ENCODE results near the gene HOATZ. TPM values are rescaled to one million over a fixed set of nuclear protein-coding genes. Genes with fewer than 3 reads are reported as not detected.

Gene HOATZ
- total and polyA plus RNA-seq, 2 of the 13 experiments (the other 11 are each of a cell fraction or from before 2014, with no cell fraction given), result not detected

DNA sequence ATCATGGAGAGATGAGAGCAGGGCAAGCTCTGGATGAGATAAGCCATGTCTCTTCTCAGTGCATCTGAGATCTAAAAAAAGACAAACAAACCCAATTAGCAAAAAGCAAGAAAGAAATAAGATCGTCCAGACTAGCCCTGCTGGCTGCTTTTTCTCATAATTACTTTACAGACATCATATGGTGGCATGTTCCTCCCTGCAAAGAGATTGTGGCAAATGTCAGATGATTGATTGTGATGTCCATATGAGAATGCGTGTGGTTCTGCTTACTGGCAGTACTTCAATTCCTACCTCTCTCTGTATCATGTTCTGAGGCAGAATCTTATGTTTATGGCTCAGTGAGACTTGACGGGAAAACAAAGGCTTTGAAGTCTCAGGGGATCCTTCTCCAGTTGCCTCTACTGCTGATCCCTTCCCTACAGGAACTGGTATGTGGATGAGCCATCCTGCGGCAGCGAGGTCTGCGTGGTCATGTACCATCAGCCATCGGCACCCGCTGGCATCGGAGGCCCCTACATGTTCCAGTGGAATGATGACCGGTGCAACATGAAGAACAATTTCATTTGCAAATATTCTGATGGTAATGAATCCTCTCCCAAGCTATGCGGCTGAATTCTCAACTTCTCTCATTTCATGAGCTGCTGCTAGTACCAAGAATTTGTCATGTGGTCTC lies 34.8 kb downstream of the HOATZ start:
- no peak overlapping the region for H2AFZ ChIP-seq (ENCODE audit: low read length)
- no peak overlapping the region for H3K9ac ChIP-seq (ENCODE audit: insufficient read depth, low read depth, low read length)
- ChIA-PET POLR2A (no interaction called here), CTCF (ENCODE audit: low intra/inter-chr PET ratio, low total read pairs) (no interaction called here)
- WGBS (ENCODE audit: low lambda C conversion rate), result 63% methylated on average over 11 of the region's 11 CpGs
- H3K4me2 ChIP-seq (ENCODE audit: low read depth, low read length), result no peak overlapping the region
- in situ Hi-C loops (cut with HindIII; ENCODE audit: extremely low pct_ligation_motif_present, low pct_unique_long_range_greater_than_20kb), result no loop called here
- intact Hi-C loops (cut with micrococcal nuclease; ENCODE audit: unreplicated experiment), result no loop called here
- no TSS peak for BruUV-seq (replicated peaks)
- H3K4me1 ChIP-seq (ENCODE audit: insufficient read depth, low read length), result no peaks in the 10 kb centered on the region
- H4K20me1 ChIP-seq (ENCODE audit: insufficient read depth, low read length), result no peaks in the 10 kb centered on the region
- H3K9me3 ChIP-seq (ENCODE audit: low read length), result no peaks in the 10 kb centered on the region
- TF ChIP-seq ZNF550 (CRISPR knock-in tag; IDR thresholded peaks at IDR 0.05; ENCODE audit: borderline replicate concordance), result no peak
- TF ChIP-seq ZNF24 (IDR thresholded peaks at IDR 0.05), result no peak
- no peak for TF ChIP-seq ZNF33A (CRISPR knock-in tag; IDR thresholded peaks at IDR 0.05; ENCODE audit: borderline replicate concordance)
- TF ChIP-seq HHEX (CRISPR knock-in tag; IDR thresholded peaks at IDR 0.05), result no peak
- TF ChIP-seq PHF20 (CRISPR knock-in tag; IDR thresholded peaks at IDR 0.05), result no peak
- no peak for TF ChIP-seq ZFX (CRISPR knock-in tag; IDR thresholded peaks at IDR 0.05; ENCODE audit: low read depth)
- TF ChIP-seq, protein P1, sequence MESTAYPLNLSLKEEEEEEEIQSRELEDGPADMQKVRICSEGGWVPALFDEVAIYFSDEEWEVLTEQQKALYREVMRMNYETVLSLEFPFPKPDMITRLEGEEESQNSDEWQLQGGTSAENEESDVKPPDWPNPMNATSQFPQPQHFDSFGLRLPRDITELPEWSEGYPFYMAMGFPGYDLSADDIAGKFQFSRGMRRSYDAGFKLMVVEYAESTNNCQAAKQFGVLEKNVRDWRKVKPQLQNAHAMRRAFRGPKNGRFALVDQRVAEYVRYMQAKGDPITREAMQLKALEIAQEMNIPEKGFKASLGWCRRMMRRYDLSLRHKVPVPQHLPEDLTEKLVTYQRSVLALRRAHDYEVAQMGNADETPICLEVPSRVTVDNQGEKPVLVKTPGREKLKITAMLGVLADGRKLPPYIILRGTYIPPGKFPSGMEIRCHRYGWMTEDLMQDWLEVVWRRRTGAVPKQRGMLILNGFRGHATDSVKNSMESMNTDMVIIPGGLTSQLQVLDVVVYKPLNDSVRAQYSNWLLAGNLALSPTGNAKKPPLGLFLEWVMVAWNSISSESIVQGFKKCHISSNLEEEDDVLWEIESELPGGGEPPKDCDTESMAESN (CRISPR knock-in tag; conservative IDR thresholded peaks at IDR 0.05), result no peak
- no peak for TF ChIP-seq SMARCE1 (IDR thresholded peaks at IDR 0.05; ENCODE audit: borderline replicate concordance)
- TF ChIP-seq ZNF335 (CRISPR knock-in tag; IDR thresholded peaks at IDR 0.05), result no peak
- TF ChIP-seq SMAD9 (CRISPR knock-in tag; IDR thresholded peaks at IDR 0.05), result no peak
- no peak for TF ChIP-seq NFKB2 (CRISPR knock-in tag; IDR thresholded peaks at IDR 0.05; ENCODE audit: borderline replicate concordance)
- peaks cover 0 to 27% of the 10 kb centered on the region in 2 experiments; a peak in 2 of 5 replicates for H3K27me3 ChIP-seq (ENCODE audit: control insufficient read depth in 1 of 2, insufficient read depth in 2 of 2, low read length in 2 of 2)
- ATAC-seq (no peak), FAIRE-seq (no peak), DNase-seq (ENCODE audit: low spot score) (no peak)
- H3K27ac ChIP-seq (ENCODE audit: extremely low read length, insufficient read depth, low read length), result no peak overlapping the region
- H3K79me2 ChIP-seq (ENCODE audit: insufficient read depth, low read length), result no peaks in the 10 kb centered on the region
- no peak overlapping the region for H3K4me3 ChIP-seq (replicated peaks in 1 of 3; ENCODE audit: insufficient read depth in 1 of 3, low read depth in 2 of 3, low read length in 3 of 3)
- no peaks in the 10 kb centered on the region for H3K36me3 ChIP-seq (replicated peaks in 1 of 2; ENCODE audit: control insufficient read depth in 1 of 2, insufficient read depth in 2 of 2, low read length in 2 of 2)
